ENCODE measurements around the gene MIDN.

GRCh38 chr19:1206150-1206863 lies 42.1 kb upstream of the MIDN start:
- TF ChIP-seq POLR2AphosphoS5 (IDR thresholded peaks at IDR 0.05; ENCODE audit: low read depth, low read length) (no peak; the same call in 1 of the 2 replicates), POLR2A (IDR thresholded peaks at IDR 0.05; ENCODE audit: low read depth, low read length) (no peak), TAF1 (IDR thresholded peaks at IDR 0.05; ENCODE audit: borderline replicate concordance, low read depth, low read length) (no peak)

All from GM12892 (cell line).